DND-41 (cell line): ENCODE measurements around the gene PTPN7.
A peak's percentile ranks its signal among the peaks of the same experiment; 100 is the strongest.

Source experiments
- ATAC-seq: fragments of 200-7000 bp; cut with Tn5 transposase; 3 replicates; pipeline ENCODE4 v1.9.1; 2021; ENCODE audit warnings: low read depth; ENCODE audit not compliant: insufficient read depth
- DNase-seq: peaks from one replicate; pipeline ENCODE4 v3.0.0-alpha.2; 2020
- H2AFZ ChIP-seq: 2 replicates; pipeline ENCODE4 v1.6.0; 2012; ENCODE audit warnings: low read depth, low read length
- H3K27ac ChIP-seq: 2 replicates; pipeline ENCODE4 v1.5.1; 2012; ENCODE audit warnings: low read length, inconsistent platforms
- H3K27me3 ChIP-seq: fragments of 200-600 bp; sonication (generic); 2 replicates; pipeline ENCODE4 v1.6.0; 2012; ENCODE audit warnings: low read length, mild to moderate bottlenecking, inconsistent platforms; ENCODE audit not compliant: insufficient read depth, poor library complexity
- H3K36me3 ChIP-seq: 2 replicates; pipeline ENCODE4 v1.5.1; 2012; ENCODE audit warnings: low read length, inconsistent platforms; ENCODE audit not compliant: insufficient read depth
- H3K4me1 ChIP-seq: 2 replicates; pipeline ENCODE4 v1.5.1; 2012; ENCODE audit warnings: mild to moderate bottlenecking, low read length; ENCODE audit not compliant: insufficient read depth
- H3K4me2 ChIP-seq: 2 replicates; pipeline ENCODE4 v1.6.0; 2012; ENCODE audit warnings: mild to moderate bottlenecking, moderate library complexity, low read length, inconsistent platforms; ENCODE audit not compliant: insufficient read depth
- H3K4me3 ChIP-seq, 2 experiments: fragments of 200-600 bp in 1 of 2; shearing (Covaris generic) in 1 of 2; 2 replicates each; pipeline ENCODE4 v1.5.1; 2012 to 2016; ENCODE audit warnings: inconsistent platforms in 2 of 2, low read length in 2 of 2, mild to moderate bottlenecking in 2 of 2, low read depth in 1 of 2, moderate library complexity in 1 of 2
- H3K79me2 ChIP-seq: 2 replicates; pipeline ENCODE4 v1.6.0; 2012; ENCODE audit warnings: low read length, inconsistent platforms; ENCODE audit not compliant: insufficient read depth
- H3K9ac ChIP-seq: 2 replicates; pipeline ENCODE4 v1.6.0; 2012; ENCODE audit warnings: low read depth, mild to moderate bottlenecking, inconsistent platforms, low read length, moderate library complexity
- H3K9me3 ChIP-seq: 2 replicates; pipeline ENCODE4 v1.5.1; 2012; ENCODE audit warnings: low read length, moderate library complexity, mild to moderate bottlenecking, inconsistent platforms; ENCODE audit not compliant: insufficient read depth, severe bottlenecking
- H4K20me1 ChIP-seq: 2 replicates; pipeline ENCODE4 v1.6.0; 2012; ENCODE audit warnings: low read length; ENCODE audit not compliant: insufficient read depth
- CTCF ChIP-seq: IDR thresholded peaks from 2 replicates; pipeline ENCODE4 v1.5.1; 2012; ENCODE audit warnings: borderline replicate concordance, low read length, moderate library complexity, mild to moderate bottlenecking; ENCODE audit not compliant: poor library complexity, severe bottlenecking; ENCODE audit errors: extremely low read depth
- EZH2 ChIP-seq: IDR thresholded peaks from 3 replicates; pipeline ENCODE4 v1.6.1; 2012; ENCODE audit warnings: borderline replicate concordance, low read depth, mild to moderate bottlenecking, moderate library complexity, low read length, inconsistent platforms; ENCODE audit not compliant: severe bottlenecking

PTPN7 gene

GRCh38 chr1:202160377-202160940, at the start of gene PTPN7:
Gene PTPN7 (minus strand): TSS chr1:202160602. CDS start chr1:202159402, 1,200 bp downstream.
- H3K4me3 ChIP-seq: peak within 1 kb of the TSS; percentile 11 to 60; a peak in 3 of 4 replicates
- peaks cover 28% of the 10 kb centered on the region for H3K79me2 ChIP-seq
- no peak for TF ChIP-seq EZH2
- TF ChIP-seq CTCF: peak; percentile 92
- H3K4me1 ChIP-seq: peaks cover 80% of the 10 kb centered on the region
- H3K36me3 ChIP-seq: peaks cover 27% of the 10 kb centered on the region
- no peaks in the 10 kb centered on the region for H3K9me3 ChIP-seq
- H2AFZ ChIP-seq: peak within 1 kb of the TSS; percentile 75
- no peaks in the 10 kb centered on the region for H3K27me3 ChIP-seq
- peak within 1 kb of the TSS; percentile 75 for H3K9ac ChIP-seq
- ATAC-seq (peak; percentile 74), DNase-seq (peak; percentile 95)
- peak within 1 kb of the TSS; percentile 98 for H3K27ac ChIP-seq
- peak within 1 kb of the TSS; percentile 68 for H3K4me2 ChIP-seq
- H4K20me1 ChIP-seq: no peaks in the 10 kb centered on the region

- H3K27me3 ChIP-seq: peaks cover 12% of the 10 kb centered on the region
- ATAC-seq (no peak), DNase-seq (no peak)
- H3K4me2 ChIP-seq: no peak overlapping the region
- no peaks in the 10 kb centered on the region for H3K4me1 ChIP-seq
- H3K79me2 ChIP-seq: no peaks in the 10 kb centered on the region
- H3K9ac ChIP-seq: no peak overlapping the region
- H3K27ac ChIP-seq: no peak overlapping the region
- H3K36me3 ChIP-seq: no peaks in the 10 kb centered on the region
- H4K20me1 ChIP-seq: peaks cover 9% of the 10 kb centered on the region; the same call in 1 of the 2 replicates
- TF ChIP-seq CTCF (no peak), EZH2 (no peak)
- no peaks in the 10 kb centered on the region for H3K9me3 ChIP-seq
- no peak overlapping the region for H2AFZ ChIP-seq
- no peak overlapping the region for H3K4me3 ChIP-seq
Measured at GRCh38 chr1:202208351-202208857, 48.0 kb upstream of the PTPN7 start.

DNA sequence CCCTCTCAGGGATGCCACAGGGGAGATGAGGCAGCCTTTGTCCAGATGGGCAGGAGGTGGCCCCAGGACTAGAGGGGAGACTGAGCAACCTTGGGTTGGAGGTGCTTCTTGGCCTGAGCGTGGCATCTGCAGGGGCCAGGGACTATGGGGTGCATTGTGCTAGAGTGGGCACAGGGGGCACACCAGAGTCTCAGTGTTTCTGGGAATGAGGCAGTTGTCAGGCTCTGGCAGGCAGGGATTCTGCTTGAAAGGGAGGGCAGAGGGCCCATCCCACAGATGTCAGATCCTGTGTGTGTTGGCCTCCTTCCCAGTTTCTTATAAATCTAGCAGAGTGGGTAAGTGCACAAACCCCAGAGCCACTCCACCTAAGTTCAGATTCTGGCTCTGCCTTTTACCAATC, 46.9 kb upstream of the PTPN7 start:
- no peak overlapping the region for H3K4me2 ChIP-seq
- H3K4me1 ChIP-seq: no peaks in the 10 kb centered on the region
- DNase-seq: no peak
- 0 out of 3 replicates have a peak, but pooled peaks have one; percentile 35 for ATAC-seq
- no peaks in the 10 kb centered on the region for H3K9me3 ChIP-seq
- no peak overlapping the region for H3K9ac ChIP-seq
- no peak overlapping the region for H3K27ac ChIP-seq
- peaks cover 4% of the 10 kb centered on the region for H3K27me3 ChIP-seq
- no peaks in the 10 kb centered on the region for H3K36me3 ChIP-seq
- H3K79me2 ChIP-seq: no peaks in the 10 kb centered on the region
- TF ChIP-seq EZH2: no peak
- TF ChIP-seq CTCF: peak; percentile 30
- H2AFZ ChIP-seq: no peak overlapping the region
- no peak overlapping the region for H3K4me3 ChIP-seq
- H4K20me1 ChIP-seq: peaks cover 9% of the 10 kb centered on the region; the same call in 1 of the 2 replicates
